Esophagus muscularis mucosa (tissue), 3 donors: ENCODE measurements around the gene MFSD1.

Source experiments
- POLR2A ChIP-seq: fragments of 450-650 bp; IDR thresholded peaks from one replicate; pipeline ENCODE4 v1.6.1; 2017; ENCODE audit warnings: antibody characterized with exemption, moderate library complexity, mild to moderate bottlenecking, low read depth
- TF ChIP-seq, protein P1 (sequence below), 3 experiments: fragments of 200-600 bp in 2 of 3; fragments of 450-650 bp in 1 of 3; sonication (generic) in 2 of 3; IDR thresholded peaks; one replicate each; pipeline ENCODE4 v1.5.1; 2017 to 2019; ENCODE audit warnings: antibody characterized with exemption in 3 of 3, mild to moderate bottlenecking in 2 of 3, moderate library complexity in 1 of 3

DNA sequence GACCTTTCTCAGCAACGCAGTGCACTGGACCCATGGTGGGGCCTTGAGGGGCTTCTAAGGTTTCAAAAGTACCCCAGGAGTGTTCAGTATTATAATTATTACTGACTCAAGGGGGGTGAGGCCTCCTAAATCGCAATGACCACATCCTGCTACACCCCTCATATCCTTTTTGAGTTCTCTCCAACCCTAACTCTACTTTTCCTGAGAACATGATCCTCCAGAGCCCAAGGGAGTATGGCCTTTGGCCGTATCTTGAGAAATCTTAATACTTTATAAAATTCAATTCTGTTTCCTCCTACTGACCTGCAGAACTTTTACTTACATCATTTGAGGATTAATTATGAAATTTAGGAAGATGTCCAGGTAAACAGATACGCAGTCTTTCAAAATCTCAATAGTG lies 39.2 kb upstream of the MFSD1 start:
- TF ChIP-seq, protein P1, sequence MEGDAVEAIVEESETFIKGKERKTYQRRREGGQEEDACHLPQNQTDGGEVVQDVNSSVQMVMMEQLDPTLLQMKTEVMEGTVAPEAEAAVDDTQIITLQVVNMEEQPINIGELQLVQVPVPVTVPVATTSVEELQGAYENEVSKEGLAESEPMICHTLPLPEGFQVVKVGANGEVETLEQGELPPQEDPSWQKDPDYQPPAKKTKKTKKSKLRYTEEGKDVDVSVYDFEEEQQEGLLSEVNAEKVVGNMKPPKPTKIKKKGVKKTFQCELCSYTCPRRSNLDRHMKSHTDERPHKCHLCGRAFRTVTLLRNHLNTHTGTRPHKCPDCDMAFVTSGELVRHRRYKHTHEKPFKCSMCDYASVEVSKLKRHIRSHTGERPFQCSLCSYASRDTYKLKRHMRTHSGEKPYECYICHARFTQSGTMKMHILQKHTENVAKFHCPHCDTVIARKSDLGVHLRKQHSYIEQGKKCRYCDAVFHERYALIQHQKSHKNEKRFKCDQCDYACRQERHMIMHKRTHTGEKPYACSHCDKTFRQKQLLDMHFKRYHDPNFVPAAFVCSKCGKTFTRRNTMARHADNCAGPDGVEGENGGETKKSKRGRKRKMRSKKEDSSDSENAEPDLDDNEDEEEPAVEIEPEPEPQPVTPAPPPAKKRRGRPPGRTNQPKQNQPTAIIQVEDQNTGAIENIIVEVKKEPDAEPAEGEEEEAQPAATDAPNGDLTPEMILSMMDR (IDR thresholded peaks at IDR 0.05), result no peak
- TF ChIP-seq POLR2A, result no peak
